ENCODE data around the gene COL6A5.

The COL6A5 gene

DNA sequence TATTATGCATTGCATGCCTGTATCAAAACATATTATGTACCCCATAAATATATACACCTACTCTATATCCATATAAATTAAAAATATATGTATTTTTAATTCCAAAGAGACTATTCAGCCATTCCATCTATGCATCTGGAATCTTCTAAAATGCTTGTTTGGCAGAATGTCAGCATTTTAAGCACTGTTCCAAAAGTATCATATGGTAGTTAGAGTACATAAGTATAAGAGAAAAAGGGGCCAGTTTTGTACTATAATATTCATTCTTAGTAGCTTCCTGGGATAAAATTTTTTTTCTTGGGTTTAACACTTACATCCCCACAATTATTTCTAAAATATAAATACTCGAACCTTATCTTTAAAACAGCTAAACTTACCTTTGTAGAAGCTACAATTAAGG is 111.1 kb downstream of the COL6A5 start:
- no peak overlapping the region for H3K27ac ChIP-seq
- TF ChIP-seq CTCF (conservative IDR thresholded peaks at IDR 0.05; ENCODE audit: low read depth), result no peak
- CTCF ChIA-PET, result interaction anchor here (0.7 kb wide), 1 partner anchor 1695 kb away, joined by 4 read pairs; no protein-coding TSS in a partner anchor
- POLR2A ChIA-PET (ENCODE audit: low non-redundant PET), result no interaction called here
- no peak for DNase-seq (ENCODE audit: low spot score)

GRCh38 chr3:130457671-130458070 is 112.2 kb downstream of the COL6A5 start:
- ChIA-PET CTCF (no interaction called here), POLR2A (ENCODE audit: low non-redundant PET) (no interaction called here)
- no peak for TF ChIP-seq CTCF (conservative IDR thresholded peaks at IDR 0.05; ENCODE audit: low read depth)
- no peak for DNase-seq (ENCODE audit: low spot score)
- H3K27ac ChIP-seq, result no peak overlapping the region

GRCh38 chr3:130459944-130460343 is 114.5 kb downstream of the COL6A5 start:
- no peak overlapping the region for H3K27ac ChIP-seq
- ChIA-PET POLR2A (ENCODE audit: low non-redundant PET) (no interaction called here), CTCF (no interaction called here)
- no peak for TF ChIP-seq CTCF (conservative IDR thresholded peaks at IDR 0.05; ENCODE audit: low read depth)
- DNase-seq (ENCODE audit: low spot score), result no peak

- no peak for TF ChIP-seq CTCF (conservative IDR thresholded peaks at IDR 0.05; ENCODE audit: low read depth)
- H3K27ac ChIP-seq, result no peak overlapping the region
- CTCF ChIA-PET, result no interaction called here
- DNase-seq (ENCODE audit: low spot score), result no peak
- POLR2A ChIA-PET (ENCODE audit: low non-redundant PET), result no interaction called here
These were observed 116.6 kb downstream of the COL6A5 start for GRCh38 chr3:130462089-130462488.

- POLR2A ChIA-PET (ENCODE audit: low non-redundant PET), result no interaction called here
- H3K27ac ChIP-seq, result no peak overlapping the region
- CTCF ChIA-PET, result no interaction called here
- TF ChIP-seq CTCF (conservative IDR thresholded peaks at IDR 0.05; ENCODE audit: low read depth), result no peak
- no peak for DNase-seq (ENCODE audit: low spot score)
These were observed 117.7 kb downstream of the COL6A5 start for GRCh38 chr3:130463221-130463620.

DNA sequence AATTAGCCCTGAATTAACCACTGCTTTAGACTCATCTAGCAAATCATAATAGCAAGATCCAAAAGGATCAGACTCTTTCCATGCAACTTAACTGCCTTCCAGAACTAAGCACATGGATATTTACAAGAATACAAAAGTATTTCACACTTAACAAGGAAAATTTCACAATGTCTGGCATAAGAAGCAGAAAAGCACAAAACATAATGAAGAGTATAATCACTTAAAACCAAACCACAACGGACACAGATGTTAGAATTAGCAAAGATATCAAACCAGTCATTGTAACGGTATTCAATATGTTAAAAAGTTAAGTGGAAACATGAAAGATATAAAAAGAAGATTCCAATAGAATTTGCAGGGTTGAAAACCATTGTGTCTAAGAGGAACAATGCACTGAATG is 120.0 kb downstream of the COL6A5 start:
- H3K27ac ChIP-seq, result no peak overlapping the region
- ChIA-PET POLR2A (ENCODE audit: low non-redundant PET) (no interaction called here), CTCF (no interaction called here)
- no peak for TF ChIP-seq CTCF (conservative IDR thresholded peaks at IDR 0.05; ENCODE audit: low read depth)
- no peak for DNase-seq (ENCODE audit: low spot score)

DNA sequence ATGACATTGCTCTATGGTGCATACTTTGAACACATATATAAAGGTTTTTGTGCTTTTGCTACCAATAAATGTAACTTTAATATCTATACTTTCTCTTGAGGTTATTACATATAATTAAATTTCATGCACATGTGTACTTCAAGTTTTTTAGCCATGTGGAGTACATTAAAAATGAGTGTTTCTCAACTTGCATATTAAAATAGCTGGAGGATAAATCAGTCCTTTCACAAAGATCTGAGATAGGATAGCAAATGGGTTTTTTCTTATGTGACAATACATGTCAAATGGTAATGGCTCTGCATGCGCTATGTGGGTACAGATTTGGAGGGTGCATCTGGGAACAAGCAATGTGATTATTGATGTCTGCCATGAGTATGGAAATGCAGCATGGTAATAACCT is 122.8 kb downstream of the COL6A5 start:
- ChIA-PET POLR2A (ENCODE audit: low non-redundant PET) (no interaction called here), CTCF (no interaction called here)

More for the DNA sequence above, 122.8 kb downstream of the COL6A5 start:
- DNase-seq (ENCODE audit: low spot score), result no peak
- TF ChIP-seq CTCF (conservative IDR thresholded peaks at IDR 0.05; ENCODE audit: low read depth), result no peak
- H3K27ac ChIP-seq, result no peak overlapping the region

Measured in RWPE1 (cell line).